Measurements from ENCODE around the gene CFAP100. TPM values are rescaled to one million over a fixed set of nuclear protein-coding genes. Genes with fewer than 3 reads are reported as not detected.

The CFAP100 gene
- total and polyA plus RNA-seq, 12 donors: not detected

DNA sequence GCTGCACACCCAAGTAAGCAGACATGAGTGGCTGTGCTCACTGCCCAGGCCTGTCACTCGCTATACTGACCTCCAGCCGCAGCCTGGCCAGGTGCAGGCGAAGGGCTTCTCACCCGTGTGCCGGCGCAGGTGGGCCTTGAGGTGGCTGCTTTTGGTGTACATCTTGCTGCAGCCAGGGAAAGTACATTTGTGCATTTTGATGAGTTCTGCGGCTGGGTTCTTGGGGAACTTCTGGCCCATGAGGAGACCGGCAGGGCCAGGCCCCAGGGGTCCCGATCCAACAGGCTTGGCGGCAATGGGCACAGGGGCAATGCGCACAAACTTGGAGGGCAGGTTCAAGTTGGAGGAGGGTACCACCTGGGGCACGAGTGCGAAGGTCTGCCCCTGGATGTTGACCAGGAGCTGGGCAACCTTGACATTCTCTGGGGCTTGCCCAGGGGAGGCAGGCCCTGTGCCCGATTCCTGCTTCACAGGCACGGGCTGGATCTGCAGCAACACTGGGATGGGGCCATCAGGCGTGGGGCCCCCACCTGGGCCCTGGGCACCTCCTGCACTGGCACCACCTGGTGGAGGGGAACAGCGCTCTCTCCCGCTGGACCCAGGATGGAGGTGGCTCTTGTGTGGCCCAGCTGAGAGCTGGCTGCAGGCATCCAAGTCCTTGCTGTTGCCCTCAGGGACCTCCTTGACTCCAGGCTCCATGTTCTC, 42.8 kb upstream of the CFAP100 start:
- 93 to 95% methylated on average over 18 of the region's 18 CpGs for WGBS, 2 donors
- no peak for DNase-seq
- peaks cover 0 to 24% (median 0%) of the 10 kb centered on the region in 7 donors for H3K27me3 ChIP-seq
- H3K9me3 ChIP-seq: no peaks in the 10 kb centered on the region
- H3K36me3 ChIP-seq: peaks cover 0 to 23% (median 0%) of the 10 kb centered on the region in 9 donors
- H3K4me3 ChIP-seq: no peak overlapping the region
- TF ChIP-seq, protein P1, sequence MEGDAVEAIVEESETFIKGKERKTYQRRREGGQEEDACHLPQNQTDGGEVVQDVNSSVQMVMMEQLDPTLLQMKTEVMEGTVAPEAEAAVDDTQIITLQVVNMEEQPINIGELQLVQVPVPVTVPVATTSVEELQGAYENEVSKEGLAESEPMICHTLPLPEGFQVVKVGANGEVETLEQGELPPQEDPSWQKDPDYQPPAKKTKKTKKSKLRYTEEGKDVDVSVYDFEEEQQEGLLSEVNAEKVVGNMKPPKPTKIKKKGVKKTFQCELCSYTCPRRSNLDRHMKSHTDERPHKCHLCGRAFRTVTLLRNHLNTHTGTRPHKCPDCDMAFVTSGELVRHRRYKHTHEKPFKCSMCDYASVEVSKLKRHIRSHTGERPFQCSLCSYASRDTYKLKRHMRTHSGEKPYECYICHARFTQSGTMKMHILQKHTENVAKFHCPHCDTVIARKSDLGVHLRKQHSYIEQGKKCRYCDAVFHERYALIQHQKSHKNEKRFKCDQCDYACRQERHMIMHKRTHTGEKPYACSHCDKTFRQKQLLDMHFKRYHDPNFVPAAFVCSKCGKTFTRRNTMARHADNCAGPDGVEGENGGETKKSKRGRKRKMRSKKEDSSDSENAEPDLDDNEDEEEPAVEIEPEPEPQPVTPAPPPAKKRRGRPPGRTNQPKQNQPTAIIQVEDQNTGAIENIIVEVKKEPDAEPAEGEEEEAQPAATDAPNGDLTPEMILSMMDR (IDR thresholded peaks at IDR 0.05): no peak
- ATAC-seq: no peak
- peak overlapping the region in 1 of 10 donors; percentile 39 for H3K27ac ChIP-seq
- peaks cover 20 to 97% (median 78%) of the 10 kb centered on the region in 9 donors for H3K4me1 ChIP-seq
- intact Hi-C loops (cut with DNase I): loop anchor here in 2 of 10 donors (5.0 to 10.0 kb wide), 2 partner anchors 65 to 87 kb away; no protein-coding TSS in a partner anchor

DNA sequence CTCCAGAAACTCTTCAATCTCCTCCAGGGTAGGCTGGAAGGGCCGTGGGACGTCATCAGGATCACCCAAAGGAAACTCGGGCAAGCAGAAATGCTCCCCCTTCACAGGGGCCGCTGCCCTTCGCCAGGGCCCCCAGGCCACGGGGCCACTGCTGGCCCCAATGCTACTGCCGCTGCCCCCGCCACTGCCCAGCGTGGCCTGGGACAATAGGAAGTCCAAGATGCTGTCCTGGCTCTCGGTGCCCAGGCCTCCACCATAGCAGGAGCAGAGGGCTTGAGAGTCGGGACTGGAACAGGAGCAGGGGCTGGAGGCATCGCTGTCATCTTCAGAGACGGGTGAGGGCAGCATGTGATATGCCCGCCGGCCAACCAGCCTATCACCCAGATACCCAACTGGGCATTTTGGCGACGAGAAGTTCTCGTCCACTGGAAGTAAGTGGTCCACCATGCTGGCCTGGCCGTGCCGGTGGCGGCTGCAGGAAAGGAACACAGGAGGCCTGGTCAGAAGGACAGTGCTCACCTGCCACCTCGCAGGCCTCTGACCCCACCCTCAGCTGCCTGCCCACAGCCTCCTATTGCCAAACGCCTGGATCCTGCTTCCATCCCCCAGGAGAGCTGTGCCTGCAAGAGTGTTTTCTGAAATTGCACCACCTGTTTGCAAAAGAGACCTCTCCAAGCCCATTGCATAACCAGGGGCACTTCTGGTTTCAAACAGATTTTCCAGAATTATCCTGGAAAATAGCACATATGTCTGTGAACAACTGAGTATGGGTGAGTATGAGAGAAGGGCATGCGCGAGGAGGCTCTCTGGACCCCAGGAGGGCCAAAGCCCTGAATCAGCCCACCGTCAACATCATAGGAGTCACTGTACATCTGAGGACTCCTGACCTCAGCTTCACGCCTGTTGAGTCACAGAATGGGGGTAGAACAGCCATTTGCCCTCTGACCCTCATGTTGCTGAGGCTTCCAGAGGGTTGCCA, 41.9 kb upstream of the CFAP100 start:
- Histone ChIP-seq H3K9me3 (no peaks in the 10 kb centered on the region), H3K27me3 (peaks cover 0 to 29% (median 0%) of the 10 kb centered on the region in 7 donors), H3K4me1 (peaks cover 20 to 92% (median 72%) of the 10 kb centered on the region in 9 donors), H3K27ac (peak overlapping the region in 2 of 10 donors; percentile 39 to 96), H3K4me3 (no peak overlapping the region), H3K36me3 (peaks cover 0 to 23% (median 0%) of the 10 kb centered on the region in 9 donors)
- 79 to 82% methylated on average over 27 of the region's 27 CpGs for WGBS, 2 donors
- intact Hi-C loops (cut with DNase I): loop anchor here in 2 of 10 donors (5.0 to 10.0 kb wide), 2 partner anchors 65 to 88 kb away; no protein-coding TSS in a partner anchor
- ATAC-seq (no peak), DNase-seq (no peak)
- TF ChIP-seq, protein P1 (IDR thresholded peaks at IDR 0.05): no peak

DNA sequence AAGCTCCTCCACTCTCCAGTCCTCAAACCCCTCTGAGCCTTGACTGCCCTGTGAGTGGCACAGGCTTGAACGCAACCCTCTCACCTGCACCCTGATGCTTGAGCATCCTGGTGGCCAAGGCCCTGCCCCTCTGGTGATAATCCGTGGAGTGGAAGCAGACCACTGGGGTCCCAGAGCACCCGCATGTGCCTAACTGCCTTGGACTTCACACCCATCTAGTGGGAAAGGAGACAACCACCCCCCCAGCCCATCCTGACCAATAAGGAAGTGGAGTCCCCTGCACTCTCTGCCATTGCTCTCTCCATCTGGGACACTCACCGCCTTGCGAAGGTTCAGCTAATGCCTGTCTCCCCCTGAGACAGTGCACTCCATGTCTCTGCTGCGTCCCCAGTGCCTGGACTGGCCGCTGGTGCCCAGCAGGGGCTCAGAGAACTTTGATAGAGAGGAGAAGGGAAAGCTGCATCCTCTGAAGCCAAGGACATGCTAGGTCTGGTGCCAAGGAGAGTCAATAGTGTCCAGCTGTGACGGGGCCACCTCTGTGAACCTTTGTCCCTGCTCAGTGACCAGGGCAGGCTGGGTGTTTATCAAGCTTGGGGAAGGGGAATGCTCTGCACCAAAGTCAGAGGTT, 40.9 kb upstream of the CFAP100 start:
- TF ChIP-seq, protein P1 (IDR thresholded peaks at IDR 0.05): no peak
- peak overlapping the region in 9 of 10 donors; percentile 71 to 97 (median 89) for H3K27ac ChIP-seq
- 77 to 80% methylated on average over 8 of the region's 8 CpGs for WGBS, 2 donors
- no peak overlapping the region for H3K4me3 ChIP-seq
- DNase-seq: no peak
- no peaks in the 10 kb centered on the region for H3K9me3 ChIP-seq
- ATAC-seq: no peak
- H3K36me3 ChIP-seq: peaks cover 0 to 23% (median 0%) of the 10 kb centered on the region in 9 donors
- peaks cover 0 to 38% (median 0%) of the 10 kb centered on the region in 7 donors for H3K27me3 ChIP-seq
- intact Hi-C loops (cut with DNase I): loop anchor here in 2 of 10 donors (5.0 to 10.0 kb wide), 2 partner anchors 67 to 89 kb away; no protein-coding TSS in a partner anchor
- H3K4me1 ChIP-seq: peaks cover 22 to 89% (median 72%) of the 10 kb centered on the region in 9 donors
